HepG2 (cell line): ENCODE results near the gene CCDC124. TPM values are rescaled to one million over a fixed set of nuclear protein-coding genes. Genes with fewer than 3 reads are reported as not detected.

ENCODE experiments used
- CBX2 ChIP-seq, 2 experiments: fragments of 200-600 bp in 1 of 2; sonication (generic); formaldehyde crosslinking in 1 of 2; IDR thresholded peaks; 2 replicates each; pipeline versions ENCODE4 v1.7.0 to v1.8.1; 2018 to 2022; ENCODE audit warnings: low read depth in 2 of 2, low read length in 1 of 2, mild to moderate bottlenecking in 1 of 2, missing genetic modification reagents in 1 of 2
- ELF3 ChIP-seq: IDR thresholded peaks from 2 replicates; pipeline ENCODE4 v1.6.1; 2016; ENCODE audit warnings: missing genetic modification reagents, missing compliant biosample characterization
- FOXJ3 ChIP-seq: sonication (generic); formaldehyde crosslinking; IDR thresholded peaks from 2 replicates; pipeline ENCODE4 v1.4.0; 2020; ENCODE audit warnings: missing genetic modification reagents, mild to moderate bottlenecking, borderline replicate concordance
- GABPB1 ChIP-seq: IDR thresholded peaks from 2 replicates; pipeline ENCODE4 v1.6.1; 2016; ENCODE audit warnings: mild to moderate bottlenecking, missing genetic modification reagents, moderate library complexity, missing compliant biosample characterization
- HNRNPK ChIP-seq: fragments of 200-400 bp; formaldehyde crosslinking; IDR thresholded peaks from 2 replicates; pipeline ENCODE4 v1.6.1; 2018; ENCODE audit warnings: low read length, low read depth, moderate library complexity, mild to moderate bottlenecking; ENCODE audit not compliant: poor library complexity, severe bottlenecking
- MIXL1 ChIP-seq: IDR thresholded peaks from 2 replicates; pipeline ENCODE4 v1.6.1; 2016
- MTF1 ChIP-seq: sonication (generic); formaldehyde crosslinking; IDR thresholded peaks from 2 replicates; pipeline ENCODE4 v1.5.0; 2020; ENCODE audit warnings: missing genetic modification reagents
- MYC ChIP-seq: sonication (generic); formaldehyde crosslinking; IDR thresholded peaks from 2 replicates; pipeline ENCODE4 v1.9.0; 2021; ENCODE audit warnings: missing genetic modification reagents, borderline replicate concordance
- RFX1 ChIP-seq: fragments of 450-650 bp; IDR thresholded peaks from 2 replicates; pipeline ENCODE4 v1.6.1; 2017
- SAP130 ChIP-seq: IDR thresholded peaks from 2 replicates; pipeline ENCODE4 v1.6.1; 2016; ENCODE audit warnings: low read depth
- WIZ ChIP-seq: sonication (generic); formaldehyde crosslinking; IDR thresholded peaks from 2 replicates; pipeline ENCODE4 v1.5.1; 2020; ENCODE audit warnings: mild to moderate bottlenecking, missing genetic modification reagents
- YY1 ChIP-seq: IDR thresholded peaks from 2 replicates; pipeline ENCODE4 v1.6.1; 2011; ENCODE audit warnings: low read length, low read depth, moderate library complexity, mild to moderate bottlenecking; ENCODE audit not compliant: insufficient read depth, insufficient replicate concordance
- ZFP90 ChIP-seq: sonication (generic); formaldehyde crosslinking; IDR thresholded peaks from 2 replicates; pipeline ENCODE4 v1.8.0; 2022; ENCODE audit warnings: missing genetic modification reagents, mild to moderate bottlenecking, inconsistent platforms, borderline replicate concordance
- ZNF253 ChIP-seq: sonication (generic); formaldehyde crosslinking; IDR thresholded peaks from 2 replicates; pipeline ENCODE4 v1.8.0; 2022; ENCODE audit warnings: mild to moderate bottlenecking, missing genetic modification reagents, borderline replicate concordance
- ZNF512 ChIP-seq: sonication (generic); formaldehyde crosslinking; IDR thresholded peaks from 2 replicates; pipeline ENCODE4 v1.4.0; 2020; ENCODE audit warnings: mild to moderate bottlenecking, missing genetic modification reagents
- ZNF687 ChIP-seq: sonication (generic); formaldehyde crosslinking; IDR thresholded peaks from 2 replicates; pipeline ENCODE4 v1.5.1; 2020; ENCODE audit warnings: mild to moderate bottlenecking, missing genetic modification reagents, moderate library complexity
- polyA plus RNA-seq, 8 experiments: library from polyadenylated mRNA; depleted of rRNA in 3 of 8; stranded (reverse) in 7 of 8; unstranded in 1 of 8; fragments of >200 nt; fragmentation: Illumina TruSeq in 4 of 8; extraction: Trizol in 4 of 8; gene quantifications; 2 replicates each; pipeline versions ENCODE4 v1.2.1 to v1.2.3, GENCODE V29; 2011 to 2016; ENCODE audit warnings: low read depth in 4 of 8, missing spikeins in 1 of 8, mixed read lengths in 1 of 8; ENCODE audit not compliant: insufficient read depth in 1 of 8
- total RNA-seq, 5 experiments: library from RNA; depleted of rRNA; stranded (reverse); fragments of >200 nt; fragmentation: Illumina TruSeq; extraction: Trizol; gene quantifications; 2 replicates each; pipeline ENCODE4 v1.2.3, GENCODE V29; 2016; ENCODE audit warnings: low read depth in 1 of 5
- TF ChIP-seq, protein P1 (sequence below): sonication (generic); formaldehyde crosslinking; IDR thresholded peaks from 2 replicates; pipeline ENCODE4 v1.8.0; 2022; ENCODE audit warnings: low read depth, missing genetic modification reagents
- TF ChIP-seq, protein P2 (sequence below): sonication (generic); formaldehyde crosslinking; IDR thresholded peaks from 2 replicates; pipeline ENCODE4 v1.4.0; 2020; ENCODE audit warnings: mild to moderate bottlenecking, missing genetic modification reagents
- TF ChIP-seq, protein P3 (sequence below): sonication (generic); formaldehyde crosslinking; IDR thresholded peaks from 2 replicates; pipeline ENCODE4 v1.4.0; 2020; ENCODE audit warnings: missing genetic modification reagents

CCDC124 gene
- total and polyA plus RNA-seq, 2 of the 13 experiments (the other 11 are each of a cell fraction or from before 2014, with no cell fraction given): 14.9 to 20.3 TPM

GRCh38 chr19:17947815-17948513 is 15.1 kb downstream of the CCDC124 start (continued):
- TF ChIP-seq ZNF687: no peak
- TF ChIP-seq MTF1 (CRISPR knock-in tag): no peak
- TF ChIP-seq, protein P1, sequence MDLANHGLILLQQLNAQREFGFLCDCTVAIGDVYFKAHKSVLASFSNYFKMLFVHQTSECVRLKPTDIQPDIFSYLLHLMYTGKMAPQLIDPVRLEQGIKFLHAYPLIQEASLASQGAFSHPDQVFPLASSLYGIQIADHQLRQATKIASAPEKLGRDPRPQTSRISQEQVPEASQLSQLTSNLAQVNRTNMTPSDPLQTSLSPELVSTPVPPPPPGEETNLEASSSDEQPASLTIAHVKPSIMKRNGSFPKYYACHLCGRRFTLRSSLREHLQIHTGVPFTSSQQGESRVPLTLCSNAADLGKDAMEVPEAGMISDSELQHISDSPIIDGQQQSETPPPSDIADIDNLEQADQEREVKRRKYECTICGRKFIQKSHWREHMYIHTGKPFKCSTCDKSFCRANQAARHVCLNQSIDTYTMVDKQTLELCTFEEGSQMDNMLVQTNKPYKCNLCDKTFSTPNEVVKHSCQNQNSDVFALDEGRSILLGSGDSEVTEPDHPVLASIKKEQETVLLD (CRISPR knock-in tag): no peak
- no peak for TF ChIP-seq MYC (CRISPR knock-in tag)
- TF ChIP-seq, protein P2, sequence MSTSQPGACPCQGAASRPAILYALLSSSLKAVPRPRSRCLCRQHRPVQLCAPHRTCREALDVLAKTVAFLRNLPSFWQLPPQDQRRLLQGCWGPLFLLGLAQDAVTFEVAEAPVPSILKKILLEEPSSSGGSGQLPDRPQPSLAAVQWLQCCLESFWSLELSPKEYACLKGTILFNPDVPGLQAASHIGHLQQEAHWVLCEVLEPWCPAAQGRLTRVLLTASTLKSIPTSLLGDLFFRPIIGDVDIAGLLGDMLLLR (CRISPR knock-in tag): no peak
- TF ChIP-seq YY1: peak; percentile 78
- TF ChIP-seq ZNF512: no peak
- TF ChIP-seq FOXJ3 (CRISPR knock-in tag): no peak
- TF ChIP-seq, protein P3, sequence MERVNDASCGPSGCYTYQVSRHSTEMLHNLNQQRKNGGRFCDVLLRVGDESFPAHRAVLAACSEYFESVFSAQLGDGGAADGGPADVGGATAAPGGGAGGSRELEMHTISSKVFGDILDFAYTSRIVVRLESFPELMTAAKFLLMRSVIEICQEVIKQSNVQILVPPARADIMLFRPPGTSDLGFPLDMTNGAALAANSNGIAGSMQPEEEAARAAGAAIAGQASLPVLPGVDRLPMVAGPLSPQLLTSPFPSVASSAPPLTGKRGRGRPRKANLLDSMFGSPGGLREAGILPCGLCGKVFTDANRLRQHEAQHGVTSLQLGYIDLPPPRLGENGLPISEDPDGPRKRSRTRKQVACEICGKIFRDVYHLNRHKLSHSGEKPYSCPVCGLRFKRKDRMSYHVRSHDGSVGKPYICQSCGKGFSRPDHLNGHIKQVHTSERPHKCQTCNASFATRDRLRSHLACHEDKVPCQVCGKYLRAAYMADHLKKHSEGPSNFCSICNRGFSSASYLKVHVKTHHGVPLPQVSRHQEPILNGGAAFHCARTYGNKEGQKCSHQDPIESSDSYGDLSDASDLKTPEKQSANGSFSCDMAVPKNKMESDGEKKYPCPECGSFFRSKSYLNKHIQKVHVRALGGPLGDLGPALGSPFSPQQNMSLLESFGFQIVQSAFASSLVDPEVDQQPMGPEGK (CRISPR knock-in tag): peak; percentile 88
- TF ChIP-seq GABPB1: peak; percentile 59; the same call in 1 of the 2 replicates
- no peak for TF ChIP-seq WIZ
- TF ChIP-seq RFX1: peak; percentile 87
- peak; percentile 86 for TF ChIP-seq HNRNPK
- peak; percentile 88 for TF ChIP-seq SAP130 (CRISPR knock-in tag)
- TF ChIP-seq ZFP90: no peak
- no peak for TF ChIP-seq CBX2 (IDR thresholded peaks at IDR 0.05; ENCODE audit: low read depth, low read length)
- no peak for TF ChIP-seq CBX2 (CRISPR knock-in tag; IDR thresholded peaks at IDR 0.05; ENCODE audit: low read depth)
- TF ChIP-seq ZNF253 (CRISPR knock-in tag): no peak
- TF ChIP-seq MIXL1 (CRISPR knock-in tag): no peak
- no peak for TF ChIP-seq ELF3 (CRISPR knock-in tag)
